Caco-2 (cell line): ENCODE measurements around the gene RPL28. TPM values are rescaled to one million over a fixed set of nuclear protein-coding genes. Genes with fewer than 3 reads are reported as not detected.

ENCODE experiments used
- BruUV-seq: library from RNA; stranded (reverse); fragments of 400-500 nt; replicated peaks from 2 replicates; lab custom pipeline; 2021; lab: Mats Ljungman, UMichigan
- CTCF ChIA-PET: fragments of 300-600 bp; sonication (Branson Sonifier 250); formaldehyde crosslinking; loops from one replicate; lab custom pipeline; 2022; ENCODE audit warnings: antibody characterized with exemption; lab: Charles Lee
- POLR2A ChIA-PET: fragments of 300-600 bp; sonication (Branson Sonifier 250); formaldehyde crosslinking; loops from one replicate; lab custom pipeline; 2022; ENCODE audit warnings: antibody characterized with exemption; lab: Charles Lee
- DNase-seq, 2 experiments: peaks; one replicate each; pipeline versions ENCODE4 v3.0.0 to v3.0.0-alpha.2; 2020 to 2022
- H3K27me3 ChIP-seq: replicated peaks from 2 replicates; pipeline ENCODE4 v1.6.0; 2011; ENCODE audit warnings: low read length; ENCODE audit not compliant: control insufficient read depth, insufficient read depth
- H3K36me3 ChIP-seq: 2 replicates; pipeline ENCODE4 v1.5.1; 2011; ENCODE audit warnings: low read length; ENCODE audit not compliant: control insufficient read depth, insufficient read depth
- H3K4me1 ChIP-seq: fragments of 250-450 bp; sonication (Bioruptor Pico); 2 replicates; pipeline ENCODE4 v1.5.1; 2020; ENCODE audit warnings: mild to moderate bottlenecking
- H3K4me3 ChIP-seq: 2 replicates; pipeline ENCODE4 v1.5.1; 2011; ENCODE audit warnings: low read depth, mild to moderate bottlenecking, control low read depth, low read length
- H3K9me3 ChIP-seq: fragments of 250-450 bp; sonication (Bioruptor Pico); 2 replicates; pipeline ENCODE4 v1.5.1; 2020; ENCODE audit warnings: mild to moderate bottlenecking, moderate library complexity
- H3K27ac Mint-ChIP-seq: one replicate; pipeline ENCODE4 v1.8.0; 2022; ENCODE audit warnings: mixed read lengths; ENCODE audit not compliant: unreplicated experiment
- H3K27me3 Mint-ChIP-seq: one replicate; pipeline ENCODE4 v1.8.0; 2022; ENCODE audit warnings: mixed read lengths; ENCODE audit not compliant: insufficient read depth, unreplicated experiment
- H3K36me3 Mint-ChIP-seq: one replicate; pipeline ENCODE4 v1.8.0; 2022; ENCODE audit warnings: mild to moderate bottlenecking, mixed read lengths; ENCODE audit not compliant: insufficient read depth, unreplicated experiment
- H3K4me1 Mint-ChIP-seq: one replicate; pipeline ENCODE4 v1.8.0; 2022; ENCODE audit warnings: low read depth, mixed read lengths; ENCODE audit not compliant: unreplicated experiment
- H3K4me3 Mint-ChIP-seq: one replicate; pipeline ENCODE4 v1.8.0; 2022; ENCODE audit warnings: mild to moderate bottlenecking, moderate library complexity, mixed read lengths; ENCODE audit not compliant: unreplicated experiment
- H3K9me3 Mint-ChIP-seq: one replicate; pipeline ENCODE4 v1.8.0; 2022; ENCODE audit warnings: mixed read lengths; ENCODE audit not compliant: unreplicated experiment
- CTCF ChIP-seq, 2 experiments: fragments of 200-600 bp in 1 of 2; IDR thresholded peaks; 1 replicate in 1 of 2; 2 replicates in 1 of 2; pipeline versions ENCODE4 v1.5.1 to v1.8.0; 2011 to 2022; ENCODE audit warnings: antibody characterized with exemption in 1 of 2, control low read depth in 1 of 2, inconsistent platforms in 1 of 2, low read depth in 1 of 2, low read length in 1 of 2, mild to moderate bottlenecking in 1 of 2, moderate library complexity in 1 of 2; ENCODE audit not compliant: insufficient read depth in 1 of 2, severe bottlenecking in 1 of 2, unreplicated experiment in 1 of 2
- intact Hi-C: fragments of 100-400 bp; cut with micrococcal nuclease; formaldehyde crosslinking; loops from one replicate; pipeline ENCODE4 v1.10.0; 2022; ENCODE audit not compliant: unreplicated experiment
- total RNA-seq: library from RNA; stranded (reverse); gene quantifications from 2 replicates; pipeline ENCODE4 v1.2.3, GENCODE V29; 2022

RPL28 gene
- total RNA-seq, 1 experiment from 2014 or later: 2,048 TPM

GRCh38 chr19:55423225-55424005 lies 37.7 kb downstream of the RPL28 start:
- Histone ChIP-seq H3K36me3 (no peaks in the 10 kb centered on the region), H3K4me3 (no peak overlapping the region), H3K9me3 (peaks cover 4% of the 10 kb centered on the region; the same call in 1 of the 2 replicates), H3K27me3 (no peaks in the 10 kb centered on the region), H3K4me1 (no peaks in the 10 kb centered on the region)
- no peak for TF ChIP-seq CTCF (IDR thresholded peaks at IDR 0.05; ENCODE audit: insufficient read depth in 1 of 2, low read depth in 1 of 2, low read length in 1 of 2, severe bottlenecking in 1 of 2, unreplicated experiment in 1 of 2)
- H3K4me1 Mint-ChIP-seq: no peaks in the 10 kb centered on the region
- no peaks in the 10 kb centered on the region for H3K36me3 Mint-ChIP-seq
- DNase-seq: no peak
- intact Hi-C loops: no loop called here
- H3K27me3 Mint-ChIP-seq: peaks cover 5% of the 10 kb centered on the region
- H3K27ac Mint-ChIP-seq: no peak overlapping the region
- no peak overlapping the region for H3K4me3 Mint-ChIP-seq
- ChIA-PET CTCF (no interaction called here), POLR2A (no interaction called here)
- no peaks in the 10 kb centered on the region for H3K9me3 Mint-ChIP-seq
- BruUV-seq: no TSS peak

- Mint-ChIP-seq H3K9me3 (no peaks in the 10 kb centered on the region), H3K4me1 (no peaks in the 10 kb centered on the region), H3K27me3 (peaks cover 8% of the 10 kb centered on the region), H3K27ac (no peak overlapping the region), H3K4me3 (no peak overlapping the region), H3K36me3 (no peaks in the 10 kb centered on the region)
- POLR2A ChIA-PET: no interaction called here
- Histone ChIP-seq H3K9me3 (peaks cover 4% of the 10 kb centered on the region; the same call in 1 of the 2 replicates), H3K36me3 (no peaks in the 10 kb centered on the region), H3K4me3 (no peak overlapping the region), H3K27me3 (no peaks in the 10 kb centered on the region), H3K4me1 (no peaks in the 10 kb centered on the region)
- no peak for TF ChIP-seq CTCF (IDR thresholded peaks at IDR 0.05; ENCODE audit: insufficient read depth in 1 of 2, low read depth in 1 of 2, low read length in 1 of 2, severe bottlenecking in 1 of 2, unreplicated experiment in 1 of 2)
- BruUV-seq: no TSS peak
- DNase-seq: no peak
- intact Hi-C loops: no loop called here
- CTCF ChIA-PET: interaction anchor here (0.5 kb wide), 1 partner anchor 26 kb away, joined by 8 read pairs; no protein-coding TSS in a partner anchor
Observed at GRCh38 chr19:55424518-55424917, 38.8 kb downstream of the RPL28 start.

GRCh38 chr19:55426042-55426441 lies 40.3 kb downstream of the RPL28 start:
- ChIA-PET POLR2A (no interaction called here), CTCF (interaction anchor here (0.5 kb wide), 1 partner anchor 9 kb away, joined by 4 read pairs; no protein-coding TSS in a partner anchor)
- Mint-ChIP-seq H3K4me1 (no peaks in the 10 kb centered on the region), H3K9me3 (no peaks in the 10 kb centered on the region), H3K36me3 (no peaks in the 10 kb centered on the region), H3K27ac (no peak overlapping the region), H3K4me3 (no peak overlapping the region), H3K27me3 (peaks cover 8% of the 10 kb centered on the region)
- intact Hi-C loops: no loop called here
- no peaks in the 10 kb centered on the region for H3K36me3 ChIP-seq
- no peaks in the 10 kb centered on the region for H3K27me3 ChIP-seq
- DNase-seq: no peak
- H3K4me1 ChIP-seq: no peaks in the 10 kb centered on the region
- no peak overlapping the region for H3K4me3 ChIP-seq
- H3K9me3 ChIP-seq: no peaks in the 10 kb centered on the region
- BruUV-seq: no TSS peak
- TF ChIP-seq CTCF (IDR thresholded peaks at IDR 0.05; ENCODE audit: insufficient read depth in 1 of 2, low read depth in 1 of 2, low read length in 1 of 2, severe bottlenecking in 1 of 2, unreplicated experiment in 1 of 2): no peak
